Panc1 (cell line): ENCODE data around the gene KIAA1217. TPM values are rescaled to one million over a fixed set of nuclear protein-coding genes. Genes with fewer than 3 reads are reported as not detected.

Source experiments
- ATAC-seq: fragments of 200-7000 bp; cut with Tn5 transposase; 2 replicates; pipeline ENCODE4 v1.9.1; 2020; ENCODE audit warnings: mild to moderate bottlenecking, moderate library complexity
- BruUV-seq: library from RNA; stranded (reverse); fragments of 400-500 nt; replicated peaks from 2 replicates; lab custom pipeline; 2021; lab: Mats Ljungman, UMichigan
- CTCF ChIA-PET: fragments of 300-600 bp; sonication (Branson Sonifier 250); formaldehyde crosslinking; loops from one replicate; lab custom pipeline; 2022; ENCODE audit warnings: antibody characterized with exemption; lab: Charles Lee
- POLR2A ChIA-PET: fragments of 300-600 bp; sonication (Branson Sonifier 250); formaldehyde crosslinking; loops from one replicate; lab custom pipeline; 2022; ENCODE audit warnings: antibody characterized with exemption; lab: Charles Lee
- DNase-seq: peaks from one replicate; pipeline ENCODE4 v3.0.0-alpha.2; 2010; ENCODE audit warnings: low read depth, low spot score
- H3K27ac ChIP-seq: 2 replicates; pipeline ENCODE4 v1.5.1; 2011; ENCODE audit warnings: mild to moderate bottlenecking, low read length, inconsistent platforms
- H3K27me3 ChIP-seq: fragments of 200-500 bp; sonication (Bioruptor generic); 2 replicates; pipeline ENCODE4 v1.6.0; 2014; ENCODE audit warnings: low read length, inconsistent platforms; ENCODE audit not compliant: control insufficient read depth, insufficient read depth
- H3K36me3 ChIP-seq: fragments of 200-500 bp; sonication (Bioruptor generic); 2 replicates; pipeline ENCODE4 v1.5.1; 2014; ENCODE audit warnings: inconsistent platforms, mild to moderate bottlenecking, low read length, moderate library complexity; ENCODE audit not compliant: control insufficient read depth, insufficient read depth
- H3K4me1 ChIP-seq: 2 replicates; pipeline ENCODE4 v1.5.1; 2011; ENCODE audit warnings: inconsistent platforms, mild to moderate bottlenecking, low read length, moderate library complexity; ENCODE audit not compliant: control insufficient read depth, insufficient read depth
- H3K4me3 ChIP-seq, 2 experiments: 2 replicates each; pipeline ENCODE4 v1.5.1; 2011 to 2012; ENCODE audit warnings: low read depth in 2 of 2, low read length in 2 of 2, mild to moderate bottlenecking in 2 of 2, inconsistent platforms in 1 of 2, moderate library complexity in 1 of 2
- H3K9me3 ChIP-seq: fragments of 200-500 bp; sonication (Bioruptor generic); 2 replicates; pipeline ENCODE4 v1.5.1; 2014; ENCODE audit warnings: low read depth, mild to moderate bottlenecking, inconsistent platforms, low read length, moderate library complexity; ENCODE audit not compliant: control insufficient read depth, insufficient read depth
- POLR2AphosphoS5 ChIP-seq: IDR thresholded peaks from 2 replicates; pipeline ENCODE4 v1.6.1; 2012; ENCODE audit warnings: mild to moderate bottlenecking, low read depth, low read length, moderate library complexity
- SIN3A ChIP-seq: IDR thresholded peaks from 2 replicates; pipeline ENCODE4 v1.6.1; 2012; ENCODE audit warnings: low read depth, mild to moderate bottlenecking, low read length, moderate library complexity, borderline replicate concordance; ENCODE audit not compliant: insufficient read depth
- TCF7L2 ChIP-seq: IDR thresholded peaks from 2 replicates; pipeline ENCODE4 v1.6.1; 2011; ENCODE audit warnings: mild to moderate bottlenecking, low read depth, low read length, inconsistent platforms
- in situ Hi-C: cut with HindIII; loops from 2 replicates; pipeline ENCODE4 v1.10.0; 2016; ENCODE audit warnings: low sequenced_read_pairs, low pct_unique_long_range_greater_than_20kb
- intact Hi-C: fragments of 100-400 bp; cut with micrococcal nuclease; formaldehyde crosslinking; loops from one replicate; pipeline ENCODE4 v1.10.0; 2022; ENCODE audit not compliant: unreplicated experiment
- total RNA-seq: library from RNA; stranded (reverse); gene quantifications from one replicate; pipeline ENCODE4 v1.2.1, GENCODE V29; 2021; ENCODE audit not compliant: unreplicated experiment
- TF ChIP-seq, protein P1 (sequence below), 2 experiments: IDR thresholded peaks; 2 replicates each; pipeline ENCODE4 v1.6.1; 2011 to 2012; ENCODE audit warnings: low read depth in 2 of 2, control low read depth in 1 of 2, low read length in 1 of 2, mild to moderate bottlenecking in 1 of 2, moderate library complexity in 1 of 2; ENCODE audit not compliant: insufficient read depth in 1 of 2
- TF ChIP-seq, protein P2 (sequence below): fragments of 450-650 bp; IDR thresholded peaks from 2 replicates; pipeline ENCODE4 v1.5.1; 2017; ENCODE audit warnings: mild to moderate bottlenecking

Gene KIAA1217
- total RNA-seq, 1 experiment from 2014 or later, result 11.6 TPM

GRCh38 chr10:24242562-24242961 is 33.6 kb downstream of the KIAA1217 start:
- BruUV-seq, result no TSS peak
- intact Hi-C loops, result no loop called here
- no peaks in the 10 kb centered on the region for H3K9me3 ChIP-seq
- H3K27ac ChIP-seq, result no peak overlapping the region
- no peaks in the 10 kb centered on the region for H3K36me3 ChIP-seq
- H3K4me1 ChIP-seq, result peaks cover 3% of the 10 kb centered on the region; the same call in 1 of the 2 replicates
- H3K27me3 ChIP-seq, result no peaks in the 10 kb centered on the region
- CTCF ChIA-PET, result no interaction called here
- no peak for TF ChIP-seq SIN3A
- TF ChIP-seq, protein P1, sequence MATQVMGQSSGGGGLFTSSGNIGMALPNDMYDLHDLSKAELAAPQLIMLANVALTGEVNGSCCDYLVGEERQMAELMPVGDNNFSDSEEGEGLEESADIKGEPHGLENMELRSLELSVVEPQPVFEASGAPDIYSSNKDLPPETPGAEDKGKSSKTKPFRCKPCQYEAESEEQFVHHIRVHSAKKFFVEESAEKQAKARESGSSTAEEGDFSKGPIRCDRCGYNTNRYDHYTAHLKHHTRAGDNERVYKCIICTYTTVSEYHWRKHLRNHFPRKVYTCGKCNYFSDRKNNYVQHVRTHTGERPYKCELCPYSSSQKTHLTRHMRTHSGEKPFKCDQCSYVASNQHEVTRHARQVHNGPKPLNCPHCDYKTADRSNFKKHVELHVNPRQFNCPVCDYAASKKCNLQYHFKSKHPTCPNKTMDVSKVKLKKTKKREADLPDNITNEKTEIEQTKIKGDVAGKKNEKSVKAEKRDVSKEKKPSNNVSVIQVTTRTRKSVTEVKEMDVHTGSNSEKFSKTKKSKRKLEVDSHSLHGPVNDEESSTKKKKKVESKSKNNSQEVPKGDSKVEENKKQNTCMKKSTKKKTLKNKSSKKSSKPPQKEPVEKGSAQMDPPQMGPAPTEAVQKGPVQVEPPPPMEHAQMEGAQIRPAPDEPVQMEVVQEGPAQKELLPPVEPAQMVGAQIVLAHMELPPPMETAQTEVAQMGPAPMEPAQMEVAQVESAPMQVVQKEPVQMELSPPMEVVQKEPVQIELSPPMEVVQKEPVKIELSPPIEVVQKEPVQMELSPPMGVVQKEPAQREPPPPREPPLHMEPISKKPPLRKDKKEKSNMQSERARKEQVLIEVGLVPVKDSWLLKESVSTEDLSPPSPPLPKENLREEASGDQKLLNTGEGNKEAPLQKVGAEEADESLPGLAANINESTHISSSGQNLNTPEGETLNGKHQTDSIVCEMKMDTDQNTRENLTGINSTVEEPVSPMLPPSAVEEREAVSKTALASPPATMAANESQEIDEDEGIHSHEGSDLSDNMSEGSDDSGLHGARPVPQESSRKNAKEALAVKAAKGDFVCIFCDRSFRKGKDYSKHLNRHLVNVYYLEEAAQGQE (IDR thresholded peaks at IDR 0.05; ENCODE audit: insufficient read depth in 1 of 2, low read depth in 2 of 2, low read length in 1 of 2), result no peak
- no peak for TF ChIP-seq TCF7L2
- TF ChIP-seq, protein P2, sequence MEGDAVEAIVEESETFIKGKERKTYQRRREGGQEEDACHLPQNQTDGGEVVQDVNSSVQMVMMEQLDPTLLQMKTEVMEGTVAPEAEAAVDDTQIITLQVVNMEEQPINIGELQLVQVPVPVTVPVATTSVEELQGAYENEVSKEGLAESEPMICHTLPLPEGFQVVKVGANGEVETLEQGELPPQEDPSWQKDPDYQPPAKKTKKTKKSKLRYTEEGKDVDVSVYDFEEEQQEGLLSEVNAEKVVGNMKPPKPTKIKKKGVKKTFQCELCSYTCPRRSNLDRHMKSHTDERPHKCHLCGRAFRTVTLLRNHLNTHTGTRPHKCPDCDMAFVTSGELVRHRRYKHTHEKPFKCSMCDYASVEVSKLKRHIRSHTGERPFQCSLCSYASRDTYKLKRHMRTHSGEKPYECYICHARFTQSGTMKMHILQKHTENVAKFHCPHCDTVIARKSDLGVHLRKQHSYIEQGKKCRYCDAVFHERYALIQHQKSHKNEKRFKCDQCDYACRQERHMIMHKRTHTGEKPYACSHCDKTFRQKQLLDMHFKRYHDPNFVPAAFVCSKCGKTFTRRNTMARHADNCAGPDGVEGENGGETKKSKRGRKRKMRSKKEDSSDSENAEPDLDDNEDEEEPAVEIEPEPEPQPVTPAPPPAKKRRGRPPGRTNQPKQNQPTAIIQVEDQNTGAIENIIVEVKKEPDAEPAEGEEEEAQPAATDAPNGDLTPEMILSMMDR, result no peak
- TF ChIP-seq POLR2AphosphoS5, result no peak
- no peak for ATAC-seq
- POLR2A ChIA-PET, result no interaction called here
- no peak for DNase-seq
- in situ Hi-C loops, result no loop called here
- H3K4me3 ChIP-seq, result no peak overlapping the region

DNA sequence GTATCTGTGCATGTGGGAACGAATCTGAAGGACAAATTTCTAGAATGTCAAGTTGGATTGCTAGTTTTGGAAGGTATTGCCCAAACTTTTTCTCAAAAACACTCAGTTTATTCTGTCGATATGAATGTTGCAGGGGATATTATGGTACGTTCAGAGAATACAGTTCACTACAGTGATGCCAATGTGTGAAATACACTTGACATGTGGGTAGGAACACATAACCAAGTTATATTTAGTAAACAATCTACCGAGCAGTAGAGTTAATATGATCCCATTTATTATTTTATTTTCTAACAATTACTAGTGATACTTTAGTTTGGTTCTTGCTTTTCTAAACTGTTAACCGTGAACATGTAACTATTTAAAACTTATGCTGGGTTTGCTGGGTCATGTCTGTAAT is 37.4 kb downstream of the KIAA1217 start:
- ChIA-PET CTCF (no interaction called here), POLR2A (no interaction called here)
- DNase-seq, result no peak
- TF ChIP-seq TCF7L2, result no peak
- TF ChIP-seq SIN3A, result no peak
- TF ChIP-seq, protein P2, result no peak
- TF ChIP-seq, protein P1 (IDR thresholded peaks at IDR 0.05; ENCODE audit: insufficient read depth in 1 of 2, low read depth in 2 of 2, low read length in 1 of 2), result no peak
- TF ChIP-seq POLR2AphosphoS5, result no peak
- no peaks in the 10 kb centered on the region for H3K4me1 ChIP-seq
- H3K9me3 ChIP-seq, result no peaks in the 10 kb centered on the region
- BruUV-seq, result no TSS peak
- in situ Hi-C loops (no loop called here), intact Hi-C loops (no loop called here)
- H3K27me3 ChIP-seq, result no peaks in the 10 kb centered on the region
- H3K36me3 ChIP-seq, result no peaks in the 10 kb centered on the region
- H3K27ac ChIP-seq, result no peak overlapping the region
- H3K4me3 ChIP-seq, result no peak overlapping the region
- ATAC-seq, result no peak
